Neuronal stem cell (in vitro differentiated cells): Measurements from ENCODE around the gene SNX33.
A peak's percentile ranks its signal among the peaks of the same experiment; 100 is the strongest.

Experiments used
- DNase-seq: peaks from one replicate; pipeline ENCODE4 v3.0.0-alpha.2; 2013; ENCODE audit warnings: low spot score
- H2AFZ ChIP-seq: one replicate; pipeline ENCODE4 v1.6.1; 2013; ENCODE audit warnings: mild to moderate bottlenecking, low read length, inconsistent platforms
- H2AK5ac ChIP-seq: 2 replicates; pipeline ENCODE4 v1.6.1; 2013; ENCODE audit warnings: low read depth, mild to moderate bottlenecking, inconsistent platforms, low read length, moderate library complexity, mixed read lengths
- H2BK120ac ChIP-seq: 2 replicates; pipeline ENCODE4 v1.6.1; 2013; ENCODE audit warnings: low read depth, mild to moderate bottlenecking, inconsistent platforms, low read length, moderate library complexity, mixed read lengths
- H2BK12ac ChIP-seq: one replicate; pipeline ENCODE4 v1.6.1; 2013; ENCODE audit warnings: low read length, inconsistent platforms
- H2BK15ac ChIP-seq: 2 replicates; pipeline ENCODE4 v1.6.1; 2013; ENCODE audit warnings: mild to moderate bottlenecking, low read length, inconsistent platforms, mixed read lengths
- H2BK5ac ChIP-seq: one replicate; pipeline ENCODE4 v1.6.1; 2013; ENCODE audit warnings: inconsistent platforms, mild to moderate bottlenecking, low read length, moderate library complexity
- H3K14ac ChIP-seq: one replicate; pipeline ENCODE4 v1.6.1; 2013; ENCODE audit warnings: low read length, inconsistent platforms
- H3K18ac ChIP-seq: 2 replicates; pipeline ENCODE4 v1.6.1; 2013; ENCODE audit warnings: low read length, inconsistent platforms
- H3K23ac ChIP-seq: 2 replicates; pipeline ENCODE4 v1.6.1; 2013; ENCODE audit warnings: low read depth, mild to moderate bottlenecking, mixed read lengths, low read length, inconsistent platforms; ENCODE audit not compliant: poor library complexity
- H3K27ac ChIP-seq: replicated peaks from 3 replicates; pipeline ENCODE4 v1.5.1; 2013; ENCODE audit warnings: low read length, inconsistent platforms
- H3K27me3 ChIP-seq, 3 experiments: 2 replicates each; pipeline ENCODE4 v1.6.1; 2013; ENCODE audit warnings: low read length in 3 of 3, mild to moderate bottlenecking in 2 of 3, inconsistent platforms in 1 of 3, low read depth in 1 of 3, mixed read lengths in 1 of 3, moderate library complexity in 1 of 3; ENCODE audit not compliant: control insufficient read depth in 3 of 3, insufficient read depth in 3 of 3
- H3K36me3 ChIP-seq, 2 donors: replicated peaks in 1 of 2; 2 replicates each; pipeline ENCODE4 v1.6.1; 2013; ENCODE audit warnings: low read length in 2 of 2; ENCODE audit not compliant: control insufficient read depth in 2 of 2, insufficient read depth in 2 of 2
- H3K4ac ChIP-seq: 2 replicates; pipeline ENCODE4 v1.6.1; 2013; ENCODE audit warnings: inconsistent platforms, mild to moderate bottlenecking, low read length, moderate library complexity
- H3K4me1 ChIP-seq, 2 donors: 1 replicate in 1 of 2; 2 replicates in 1 of 2; pipeline ENCODE4 v1.6.1; 2013; ENCODE audit warnings: low read length in 2 of 2, low read depth in 1 of 2; ENCODE audit not compliant: control insufficient read depth in 2 of 2, insufficient read depth in 1 of 2
- H3K4me2 ChIP-seq: one replicate; pipeline ENCODE4 v1.6.1; 2013; ENCODE audit warnings: mild to moderate bottlenecking, low read length, inconsistent platforms; ENCODE audit not compliant: insufficient read depth, poor library complexity, severe bottlenecking
- H3K4me3 ChIP-seq, 2 donors: 2 replicates each; pipeline ENCODE4 v1.5.1; 2013; ENCODE audit warnings: low read length in 2 of 2, mild to moderate bottlenecking in 2 of 2, inconsistent platforms in 1 of 2, moderate library complexity in 1 of 2
- H3K79me1 ChIP-seq: one replicate; pipeline ENCODE4 v1.6.1; 2013; ENCODE audit warnings: low read depth, mild to moderate bottlenecking, inconsistent platforms, low read length, moderate library complexity
- H3K9ac ChIP-seq: one replicate; pipeline ENCODE4 v1.6.1; 2013; ENCODE audit warnings: mild to moderate bottlenecking, low read depth, low read length, inconsistent platforms; ENCODE audit not compliant: poor library complexity
- H3K9me3 ChIP-seq, 2 donors: replicated peaks in 1 of 2; 2 replicates each; pipeline versions ENCODE3 to v1.6.1; 2013; ENCODE audit warnings: low read length in 2 of 2, mild to moderate bottlenecking in 2 of 2, inconsistent platforms in 1 of 2, low read depth in 1 of 2, mixed read lengths in 1 of 2, moderate library complexity in 1 of 2; ENCODE audit not compliant: control insufficient read depth in 2 of 2, insufficient read depth in 1 of 2
- H4K8ac ChIP-seq: one replicate; pipeline ENCODE4 v1.6.1; 2013; ENCODE audit warnings: low read depth, mild to moderate bottlenecking, inconsistent platforms, low read length, moderate library complexity
- H4K91ac ChIP-seq: one replicate; pipeline ENCODE4 v1.6.1; 2013; ENCODE audit warnings: low read length, low read depth, mild to moderate bottlenecking, inconsistent platforms; ENCODE audit not compliant: poor library complexity
- WGBS, 2 donors: extraction: QIAGEN DNeasy Blood & Tissue Kit; methylation state at CpG; one replicate each; pipeline ENCODE4 v1.1.7; 2013; ENCODE audit warnings: missing lambda C conversion rate in 2 of 2, mixed read lengths in 1 of 2; ENCODE audit not compliant: insufficient read length in 2 of 2, insufficient replicate concordance in 1 of 2; ENCODE audit errors: extremely low coverage in 2 of 2; 5-methylcytosine and 5-hydroxymethylcytosine counted together

SNX33 gene

DNA sequence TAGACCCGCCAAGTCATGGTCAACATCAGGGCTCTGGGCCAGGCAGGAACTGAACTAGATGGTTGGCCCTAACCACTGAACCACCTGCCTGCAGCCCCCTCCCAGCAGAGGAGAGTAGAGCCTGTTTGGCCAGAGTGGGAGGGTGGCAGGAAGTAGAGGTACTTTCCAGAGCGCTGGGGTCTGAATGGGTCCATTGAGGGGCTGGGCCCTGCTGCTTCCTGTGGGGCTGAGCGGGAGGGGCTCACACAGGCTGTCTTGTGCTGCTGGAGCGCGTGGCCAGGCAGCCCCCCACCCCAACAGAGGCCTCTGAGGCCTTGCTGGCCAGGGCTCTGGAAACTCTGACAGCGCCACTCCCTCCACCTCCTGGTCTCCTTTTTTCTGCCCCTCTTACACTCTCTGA is 47.5 kb downstream of the SNX33 start:
- Histone ChIP-seq H2BK12ac (peak overlapping the region; percentile 41), H3K27ac (no peak overlapping the region), H3K14ac (no peak overlapping the region), H4K91ac (no peak overlapping the region), H2BK120ac (peak overlapping the region; percentile 61), H3K36me3 (no peaks in the 10 kb centered on the region), H2AK5ac (peak overlapping the region; percentile 75), H3K9ac (no peak overlapping the region), H3K4me1 (peaks cover 19 to 26% of the 10 kb centered on the region in 2 donors), H3K4me3 (no peak overlapping the region), H3K4ac (no peak overlapping the region), H3K9me3 (no peaks in the 10 kb centered on the region), H2BK5ac (peak overlapping the region; percentile 24), H3K23ac (no peak overlapping the region), H3K4me2 (peak overlapping the region; percentile 23), H3K18ac (peak overlapping the region; percentile 64), H2BK15ac (peak overlapping the region; percentile 30), H3K27me3 (peaks cover 0 to 12% (median 0%) of the 10 kb centered on the region in 3 experiments), H4K8ac (no peak overlapping the region), H3K79me1 (peaks cover 4% of the 10 kb centered on the region), H2AFZ (no peak overlapping the region)
- no CpG with 5 or more reads among the region's 6 CpGs for WGBS, 2 donors
- DNase-seq = no peak

- no peak overlapping the region for H3K4ac ChIP-seq
- peak overlapping the region; percentile 75 for H2AK5ac ChIP-seq
- no peaks in the 10 kb centered on the region for H3K36me3 ChIP-seq
- no peak overlapping the region for H3K23ac ChIP-seq
- peak overlapping the region; percentile 61 for H2BK120ac ChIP-seq
- no peak overlapping the region for H4K8ac ChIP-seq
- H3K14ac ChIP-seq = no peak overlapping the region
- WGBS, 2 donors = no CpG with 5 or more reads among the region's 7 CpGs
- DNase-seq = no peak
- no peak overlapping the region for H2BK5ac ChIP-seq
- H3K27me3 ChIP-seq = peaks cover 0 to 12% (median 0%) of the 10 kb centered on the region in 3 experiments
- no peak overlapping the region for H4K91ac ChIP-seq
- no peak overlapping the region for H3K9ac ChIP-seq
- H3K4me3 ChIP-seq = no peak overlapping the region
- H3K4me1 ChIP-seq = peaks cover 19 to 26% of the 10 kb centered on the region in 2 donors
- peak overlapping the region; percentile 73 for H2BK12ac ChIP-seq
- no peaks in the 10 kb centered on the region for H3K9me3 ChIP-seq
- peak overlapping the region; percentile 23 for H3K4me2 ChIP-seq
- peaks cover 4% of the 10 kb centered on the region for H3K79me1 ChIP-seq
- H2BK15ac ChIP-seq = peak overlapping the region; percentile 30
- no peak overlapping the region for H3K18ac ChIP-seq
- H2AFZ ChIP-seq = no peak overlapping the region
- H3K27ac ChIP-seq = no peak overlapping the region
These were observed 48.1 kb downstream of the SNX33 start for GRCh38 chr15:75695634-75696310.

- Histone ChIP-seq H3K9me3 (no peaks in the 10 kb centered on the region), H2BK5ac (no peak overlapping the region), H3K27ac (no peak overlapping the region), H3K4ac (no peak overlapping the region), H3K4me2 (peak overlapping the region; percentile 11), H4K91ac (no peak overlapping the region), H3K14ac (no peak overlapping the region), H2BK15ac (peak overlapping the region; percentile 58), H3K4me1 (peaks cover 19 to 26% of the 10 kb centered on the region in 2 donors), H3K27me3 (peaks cover 0 to 17% (median 0%) of the 10 kb centered on the region in 3 experiments), H2AK5ac (peak overlapping the region; percentile 84), H3K23ac (no peak overlapping the region), H2BK12ac (peak overlapping the region; percentile 73), H3K36me3 (no peaks in the 10 kb centered on the region), H2AFZ (peak overlapping the region; percentile 66), H3K4me3 (no peak overlapping the region), H3K9ac (no peak overlapping the region), H3K79me1 (peaks cover 4% of the 10 kb centered on the region), H4K8ac (no peak overlapping the region), H2BK120ac (no peak overlapping the region), H3K18ac (peak overlapping the region; percentile 38)
- DNase-seq = no peak
- no CpG with 5 or more reads among the region's 14 CpGs for WGBS, 2 donors
These were observed 48.6 kb downstream of the SNX33 start for GRCh38 chr15:75696311-75696720.

DNA sequence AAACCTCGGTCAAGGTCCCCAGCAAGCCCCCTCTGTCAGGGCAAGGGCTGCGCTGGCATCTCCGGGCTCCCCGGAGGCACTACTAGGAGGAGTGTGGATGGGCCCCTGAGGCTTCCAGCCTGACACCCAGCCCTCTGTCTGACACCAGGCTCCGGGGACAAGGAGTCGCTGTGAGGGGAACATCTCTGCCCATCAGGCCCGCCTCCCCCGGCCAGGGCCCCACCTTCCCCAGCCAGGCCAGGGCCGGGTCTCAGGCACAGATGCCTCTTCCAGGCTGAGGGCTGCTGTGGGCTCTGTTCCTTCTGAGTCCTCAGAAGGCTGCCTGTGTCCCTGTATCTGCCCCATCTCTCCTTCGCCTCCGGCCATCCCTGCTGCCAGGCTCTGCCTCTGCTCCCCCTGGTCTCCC is 49.1 kb downstream of the SNX33 start:
- Histone ChIP-seq H4K91ac (no peak overlapping the region), H2BK5ac (no peak overlapping the region), H3K4me2 (no peak overlapping the region), H2BK12ac (peak overlapping the region; percentile 73), H3K4ac (no peak overlapping the region), H3K4me1 (peaks cover 19 to 26% of the 10 kb centered on the region in 2 donors), H3K27ac (no peak overlapping the region), H3K23ac (no peak overlapping the region), H2BK15ac (peak overlapping the region; percentile 58), H4K8ac (no peak overlapping the region), H3K27me3 (peaks cover 0 to 18% (median 0%) of the 10 kb centered on the region in 3 experiments), H3K18ac (no peak overlapping the region), H2AFZ (peak overlapping the region; percentile 66), H3K9ac (peak overlapping the region; percentile 30), H2BK120ac (no peak overlapping the region), H3K79me1 (peaks cover 4% of the 10 kb centered on the region), H3K4me3 (no peak overlapping the region), H3K36me3 (no peaks in the 10 kb centered on the region), H2AK5ac (peak overlapping the region; percentile 84), H3K14ac (no peak overlapping the region), H3K9me3 (no peaks in the 10 kb centered on the region)
- DNase-seq = no peak
- no CpG with 5 or more reads among the region's 11 CpGs for WGBS, 2 donors
